ENCODE results near the gene FAM13A.

FAM13A gene

GRCh38 chr4:88967883-88968331, 89.1 kb downstream of the FAM13A start:
- TF ChIP-seq MAX (IDR thresholded peaks at IDR 0.05; ENCODE audit: low read depth, low read length) (no peak), MYC (IDR thresholded peaks at IDR 0.05; ENCODE audit: low read depth, low read length) (no peak), POLR2A (IDR thresholded peaks at IDR 0.05; ENCODE audit: extremely low read depth, insufficient read length) (no peak), CTCF (IDR thresholded peaks at IDR 0.05; ENCODE audit: low read depth, low read length) (no peak)
- no peak for DNase-seq (ENCODE audit: low read depth)
- H3K4me3 ChIP-seq (ENCODE audit: low read depth, low read length) = no peak overlapping the region

GRCh38 chr4:88965053-88965452, 91.9 kb downstream of the FAM13A start:
- no peak for TF ChIP-seq CTCF (IDR thresholded peaks at IDR 0.05; ENCODE audit: low read depth, low read length)
- TF ChIP-seq POLR2A (IDR thresholded peaks at IDR 0.05; ENCODE audit: extremely low read depth, insufficient read length) = no peak
- TF ChIP-seq MAX (IDR thresholded peaks at IDR 0.05; ENCODE audit: low read depth, low read length) = no peak
- TF ChIP-seq MYC (IDR thresholded peaks at IDR 0.05; ENCODE audit: low read depth, low read length) = no peak
- no peak overlapping the region for H3K4me3 ChIP-seq (ENCODE audit: low read depth, low read length)
- no peak for DNase-seq (ENCODE audit: low read depth)

GRCh38 chr4:88964450-88964849, 92.5 kb downstream of the FAM13A start:
- TF ChIP-seq MAX (IDR thresholded peaks at IDR 0.05; ENCODE audit: low read depth, low read length) (no peak), POLR2A (IDR thresholded peaks at IDR 0.05; ENCODE audit: extremely low read depth, insufficient read length) (no peak), MYC (IDR thresholded peaks at IDR 0.05; ENCODE audit: low read depth, low read length) (no peak), CTCF (IDR thresholded peaks at IDR 0.05; ENCODE audit: low read depth, low read length) (no peak)
- DNase-seq (ENCODE audit: low read depth) = no peak
- H3K4me3 ChIP-seq (ENCODE audit: low read depth, low read length) = no peak overlapping the region

GRCh38 chr4:88963817-88964216, 93.2 kb downstream of the FAM13A start:
- TF ChIP-seq POLR2A (IDR thresholded peaks at IDR 0.05; ENCODE audit: extremely low read depth, insufficient read length) = no peak
- TF ChIP-seq MYC (IDR thresholded peaks at IDR 0.05; ENCODE audit: low read depth, low read length) = no peak
- no peak for TF ChIP-seq CTCF (IDR thresholded peaks at IDR 0.05; ENCODE audit: low read depth, low read length)
- TF ChIP-seq MAX (IDR thresholded peaks at IDR 0.05; ENCODE audit: low read depth, low read length) = no peak
- DNase-seq (ENCODE audit: low read depth) = peak; percentile 1
- no peak overlapping the region for H3K4me3 ChIP-seq (ENCODE audit: low read depth, low read length)

GRCh38 chr4:88962396-88962795, 94.6 kb downstream of the FAM13A start:
- DNase-seq (ENCODE audit: low read depth) = no peak
- TF ChIP-seq POLR2A (IDR thresholded peaks at IDR 0.05; ENCODE audit: extremely low read depth, insufficient read length) = no peak
- TF ChIP-seq MYC (IDR thresholded peaks at IDR 0.05; ENCODE audit: low read depth, low read length) = no peak
- no peak for TF ChIP-seq CTCF (IDR thresholded peaks at IDR 0.05; ENCODE audit: low read depth, low read length)
- no peak for TF ChIP-seq MAX (IDR thresholded peaks at IDR 0.05; ENCODE audit: low read depth, low read length)
- no peak overlapping the region for H3K4me3 ChIP-seq (ENCODE audit: low read depth, low read length)

- TF ChIP-seq MYC (IDR thresholded peaks at IDR 0.05; ENCODE audit: low read depth, low read length) (no peak), POLR2A (IDR thresholded peaks at IDR 0.05; ENCODE audit: extremely low read depth, insufficient read length) (no peak), MAX (IDR thresholded peaks at IDR 0.05; ENCODE audit: low read depth, low read length) (no peak), CTCF (IDR thresholded peaks at IDR 0.05; ENCODE audit: low read depth, low read length) (no peak)
- no peak overlapping the region for H3K4me3 ChIP-seq (ENCODE audit: low read depth, low read length)
- peak; percentile 18 for DNase-seq (ENCODE audit: low read depth)
Measured at GRCh38 chr4:88960576-88960975, 96.4 kb downstream of the FAM13A start.
